KBM-7 (cell line): ENCODE data around the gene OVOL2.

Source experiments
- DNase-seq: peaks from one replicate; pipeline ENCODE4 v3.0.0-alpha.2; 2015
- in situ Hi-C: fragments of 300-500 bp; cut with MboI; formaldehyde crosslinking; loops from 2 replicates; pipeline ENCODE4 v1.14.3; 2020; ENCODE audit warnings: low sequenced_read_pairs, low pct_unique_long_range_greater_than_20kb, mixed read lengths

OVOL2 gene

DNA sequence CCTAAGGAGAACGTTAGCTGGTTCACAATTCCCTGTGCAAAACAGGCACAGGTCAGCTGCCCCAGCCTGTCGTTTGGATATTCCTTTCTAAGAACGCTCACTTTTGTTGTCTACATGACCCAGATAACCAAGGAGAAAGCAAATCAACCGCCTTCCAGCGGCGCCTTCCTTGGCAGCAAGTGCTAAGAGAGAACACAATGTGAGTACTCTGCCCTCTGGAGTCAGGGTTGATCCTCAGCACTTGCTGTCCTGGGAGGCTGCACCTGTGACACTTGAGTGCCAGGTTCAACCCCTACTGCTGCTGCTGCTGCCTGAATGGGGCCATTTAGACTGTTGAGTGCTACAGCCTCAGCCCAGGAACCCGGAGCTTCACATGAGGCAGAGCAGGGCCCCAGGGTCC is 36.8 kb downstream of the OVOL2 start:
- no peak for DNase-seq
- in situ Hi-C loops = no loop called here

DNA sequence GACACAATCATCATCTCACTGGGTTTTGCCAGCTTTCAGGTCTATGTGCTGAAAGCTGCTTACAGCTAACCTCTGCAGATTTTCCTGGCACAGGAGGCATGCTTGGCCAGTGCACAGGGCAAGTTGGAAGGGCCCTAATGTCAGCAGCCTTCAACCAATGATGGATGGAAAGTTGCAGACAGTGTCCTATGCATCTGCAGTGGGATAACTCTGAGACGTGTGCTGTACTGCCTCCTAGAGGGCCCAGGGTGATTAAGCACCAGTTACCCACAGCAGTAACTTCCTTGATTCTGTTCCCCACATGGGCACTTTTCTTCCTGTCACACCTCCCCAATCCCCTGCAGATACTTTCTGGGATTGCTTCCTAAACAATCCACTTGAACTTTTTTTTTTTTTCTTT is 38.6 kb downstream of the OVOL2 start:
- DNase-seq = peak; percentile 65
- in situ Hi-C loops = no loop called here

- in situ Hi-C loops = no loop called here
- no peak for DNase-seq
Observed at GRCh38 chr20:18018100-18018499, 39.6 kb downstream of the OVOL2 start.

DNA sequence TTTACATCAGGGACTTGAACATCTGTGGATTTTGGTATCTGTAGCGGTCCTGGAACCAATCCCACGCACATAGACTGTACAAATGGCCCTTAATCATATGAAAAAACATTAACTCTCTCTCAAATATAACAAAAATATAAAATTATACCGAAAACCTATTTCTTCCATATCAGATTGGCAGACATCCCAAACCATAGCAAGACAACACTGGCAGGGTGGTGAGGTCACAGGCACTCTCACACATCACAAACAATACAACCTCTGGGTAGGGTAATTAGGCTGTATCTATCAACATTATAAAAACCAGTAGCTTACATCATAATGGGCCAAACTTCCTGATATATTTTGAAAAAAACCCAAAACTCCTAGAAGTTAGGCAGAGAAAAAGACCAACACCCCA is 40.9 kb downstream of the OVOL2 start:
- DNase-seq = no peak
- in situ Hi-C loops = no loop called here

DNA sequence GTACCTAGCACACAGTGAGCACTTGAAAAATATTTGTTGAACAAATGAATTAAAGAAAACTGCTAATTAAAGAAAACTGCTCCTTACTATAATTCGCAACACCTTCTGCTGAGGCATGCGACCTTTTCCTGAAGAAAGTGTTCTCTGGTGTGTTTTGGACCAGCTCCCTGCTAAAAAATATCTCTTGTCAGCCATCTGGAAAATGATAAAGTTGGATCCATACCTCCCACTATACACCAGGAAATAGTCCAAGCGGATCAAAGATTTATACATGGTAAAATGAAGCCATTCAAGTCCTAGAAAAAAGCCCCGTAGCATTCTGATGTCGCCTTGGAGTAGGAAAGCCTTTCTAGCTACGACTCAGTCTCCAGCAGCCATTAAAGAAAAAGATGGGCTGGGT is 43.3 kb downstream of the OVOL2 start:
- in situ Hi-C loops = no loop called here
- no peak for DNase-seq

- no peak for DNase-seq
- in situ Hi-C loops = no loop called here
Observed at GRCh38 chr20:18012901-18013300, 44.8 kb downstream of the OVOL2 start.

GRCh38 chr20:18011951-18012645 is 45.6 kb downstream of the OVOL2 start:
- no peak for DNase-seq
- in situ Hi-C loops = no loop called here

DNA sequence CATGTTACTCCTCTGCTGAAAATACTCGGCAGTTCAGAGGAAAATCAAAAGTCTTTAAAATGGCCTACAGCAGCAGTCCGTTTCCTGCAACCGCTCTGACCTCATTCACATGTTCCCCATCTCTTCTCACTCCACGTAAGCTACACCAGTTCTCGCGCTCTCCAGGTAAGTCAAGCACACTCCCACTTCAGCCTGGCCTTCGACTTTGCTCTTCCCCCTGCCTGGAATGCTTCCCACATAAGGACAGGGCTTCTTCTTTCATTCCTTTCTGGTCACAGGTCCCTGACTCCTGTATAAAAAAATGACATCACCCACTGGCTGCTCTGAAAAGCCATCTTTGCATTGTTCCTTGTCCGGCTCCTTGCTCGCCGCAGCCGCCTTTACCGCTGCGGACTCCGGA is 46.2 kb downstream of the OVOL2 start:
- DNase-seq = no peak
- in situ Hi-C loops = no loop called here

- no peak for DNase-seq
- in situ Hi-C loops = no loop called here
Observed at GRCh38 chr20:18009116-18009515, 48.6 kb downstream of the OVOL2 start.

DNA sequence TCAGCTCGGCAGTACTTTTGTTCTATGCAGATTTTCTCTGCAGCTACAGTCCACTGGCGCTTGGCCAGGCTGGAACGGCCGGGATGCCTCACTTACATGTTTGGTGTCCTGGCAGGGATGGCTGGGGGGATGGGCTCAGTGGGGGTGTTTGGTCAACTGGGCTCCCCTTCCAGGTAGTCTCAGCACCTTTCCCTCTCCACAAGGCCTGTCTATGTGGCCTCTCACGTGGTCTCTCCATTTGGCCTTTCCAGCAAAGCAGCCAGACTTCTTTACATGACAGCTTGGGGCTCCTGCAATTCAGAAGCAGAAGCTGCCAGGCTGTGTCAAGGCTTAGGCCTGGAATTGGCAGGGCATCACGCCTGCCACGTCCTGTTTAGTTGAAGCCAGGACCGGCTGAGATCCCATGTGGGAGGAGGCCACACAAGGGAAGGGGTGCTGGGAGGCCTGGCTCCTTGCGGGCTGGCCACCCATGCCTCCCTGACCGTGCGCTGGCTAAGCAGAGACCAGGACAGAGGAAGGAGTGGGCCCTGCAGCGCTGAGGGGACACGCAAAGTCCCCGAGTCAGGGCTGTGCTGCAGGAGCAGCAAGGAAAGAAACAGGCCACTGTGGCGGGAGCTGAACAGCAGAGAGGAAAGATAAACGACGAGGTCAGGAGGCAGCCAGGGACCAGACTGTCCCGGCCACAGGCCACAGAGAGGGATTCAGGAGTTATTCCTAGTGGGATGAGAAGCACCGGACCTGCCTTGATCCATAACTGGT is 50.0 kb downstream of the OVOL2 start:
- in situ Hi-C loops = no loop called here
- DNase-seq = no peak

GRCh38 chr20:18006684-18007083 is 51.0 kb downstream of the OVOL2 start:
- DNase-seq = no peak
- in situ Hi-C loops = no loop called here

- in situ Hi-C loops = no loop called here
- no peak for DNase-seq
Observed at GRCh38 chr20:18005990-18006364, 51.7 kb downstream of the OVOL2 start.

DNA sequence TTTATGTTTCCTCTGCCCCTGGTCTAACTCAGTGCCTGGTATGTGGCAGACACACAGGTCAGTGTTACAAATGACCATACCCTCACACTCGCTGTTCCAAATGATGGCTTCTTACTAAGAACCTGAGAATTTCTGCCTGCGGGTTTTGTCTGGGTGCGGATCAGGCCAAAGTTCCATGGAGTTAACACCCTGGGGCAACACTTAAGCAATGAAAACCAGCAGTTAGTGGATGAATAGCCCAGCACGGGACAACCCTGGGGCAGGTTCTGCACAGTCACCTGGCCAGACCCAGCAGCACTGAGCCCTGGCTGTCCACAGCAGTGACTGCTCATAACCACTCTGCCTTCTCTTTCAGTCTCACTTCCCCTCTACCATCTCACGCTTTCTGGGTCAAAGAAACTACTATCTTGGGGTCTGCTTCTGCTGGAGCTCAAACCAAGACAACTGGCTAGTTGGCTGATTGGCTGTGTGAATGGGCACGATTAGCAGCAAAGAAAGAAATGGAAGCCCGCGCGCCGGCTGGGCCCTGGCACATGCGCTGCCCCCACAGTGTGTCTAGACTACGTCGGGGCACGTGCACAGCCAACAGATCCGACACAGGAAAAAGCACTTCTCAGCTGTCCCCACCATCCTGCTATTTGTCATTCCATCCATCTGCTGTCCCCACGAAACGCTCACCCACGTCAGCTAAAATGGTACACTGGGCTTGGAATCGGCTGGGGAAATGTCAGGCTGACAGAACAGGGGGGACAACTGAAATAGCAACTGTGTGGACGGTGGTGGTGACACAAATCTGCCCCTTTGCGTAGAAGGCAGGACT is 52.3 kb downstream of the OVOL2 start:
- in situ Hi-C loops = no loop called here
- no peak for DNase-seq

DNA sequence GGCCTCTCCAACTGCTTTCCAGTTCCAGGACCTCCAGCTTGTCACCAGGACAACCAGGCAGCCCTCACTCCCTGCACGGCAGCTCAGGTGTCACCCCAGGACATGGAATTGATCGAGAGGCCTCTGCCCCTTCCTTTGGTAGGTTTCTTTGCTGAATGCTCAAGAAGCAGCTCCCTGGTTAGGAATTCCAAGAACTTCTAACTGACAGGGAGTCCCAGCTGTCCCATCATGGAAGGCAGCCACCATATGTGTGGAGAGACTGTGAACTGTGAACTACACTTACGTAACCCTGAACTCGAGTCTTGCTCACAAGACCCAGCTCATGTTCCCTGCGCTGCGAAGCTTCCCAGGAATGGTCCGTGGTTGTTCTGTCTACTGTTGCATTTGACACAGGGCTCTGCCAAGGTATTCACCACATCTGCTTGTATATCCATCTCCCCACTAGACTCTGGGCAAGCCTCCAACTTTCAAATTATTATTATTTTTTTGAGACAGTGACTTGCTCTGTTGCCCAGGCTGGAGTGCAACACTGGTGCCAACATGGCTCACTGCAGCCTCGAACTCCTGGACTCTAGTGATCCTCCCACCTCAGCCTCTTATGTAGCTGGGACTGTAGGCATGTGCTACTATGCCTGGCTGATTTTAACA is 53.2 kb downstream of the OVOL2 start:
- DNase-seq = no peak
- in situ Hi-C loops = no loop called here

DNA sequence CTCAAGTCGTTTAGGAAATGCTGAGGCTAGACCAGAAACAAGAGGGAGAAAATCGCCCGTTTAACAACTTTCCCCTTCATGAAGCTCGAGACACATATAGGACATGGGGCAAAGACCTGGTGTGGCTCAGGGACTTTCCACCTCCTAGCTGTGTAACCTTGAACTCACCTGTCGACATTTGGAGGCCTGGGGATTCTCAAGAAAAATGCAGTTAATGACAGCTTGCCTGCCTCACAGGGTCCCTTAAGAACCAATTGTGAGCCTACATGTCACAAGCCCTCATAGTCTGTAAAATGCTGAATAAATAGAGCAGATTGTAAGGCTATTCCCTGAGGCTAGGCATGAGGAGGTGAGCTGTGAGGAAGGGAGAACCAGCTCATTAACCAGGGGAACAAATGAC is 53.8 kb downstream of the OVOL2 start:
- in situ Hi-C loops = no loop called here
- DNase-seq = no peak

- DNase-seq = no peak
- in situ Hi-C loops = no loop called here
Observed at GRCh38 chr20:18001131-18001921, 56.4 kb downstream of the OVOL2 start.

- in situ Hi-C loops = no loop called here
- no peak for DNase-seq
Observed at GRCh38 chr20:17999566-17999965, 58.1 kb downstream of the OVOL2 start.

DNA sequence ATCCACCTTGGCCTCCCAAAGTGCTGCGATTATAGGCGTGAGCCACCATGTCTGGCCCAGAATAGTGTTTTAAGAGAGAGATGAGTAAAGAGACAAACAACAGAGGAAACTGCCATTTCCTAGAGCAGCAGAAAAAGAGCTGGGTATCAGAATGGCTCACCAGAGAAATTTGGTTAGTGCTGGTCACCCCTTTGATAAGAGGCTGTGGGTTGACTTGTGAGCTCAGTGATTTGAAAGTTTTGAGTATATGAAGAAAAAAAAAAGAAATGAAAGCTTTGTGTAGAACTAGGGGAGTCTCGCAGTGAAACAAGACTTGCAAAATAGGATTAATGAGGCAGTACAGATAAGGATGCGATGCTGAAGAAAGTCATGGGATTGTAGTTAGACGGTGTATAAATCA is 59.3 kb downstream of the OVOL2 start:
- in situ Hi-C loops = no loop called here
- DNase-seq = no peak
